Measurements from ENCODE around the gene ASAP3. TPM values are rescaled to one million over a fixed set of nuclear protein-coding genes. Genes with fewer than 3 reads are reported as not detected.

The ASAP3 gene
- total RNA-seq, 1 experiment from 2014 or later, result 17.9 TPM

GRCh38 chr1:23444596-23445390 is 39.2 kb downstream of the ASAP3 start:
- Histone ChIP-seq H3K36me3 (ENCODE audit: control insufficient read depth, insufficient read depth, low read length) (no peaks in the 10 kb centered on the region), H3K9me3 (ENCODE audit: control insufficient read depth, insufficient read depth, low read depth, low read length) (no peaks in the 10 kb centered on the region), H3K27me3 (ENCODE audit: control insufficient read depth, insufficient read depth, low read length) (no peaks in the 10 kb centered on the region), H3K4me3 (ENCODE audit: low read depth in 2 of 2, low read length in 2 of 2) (no peak overlapping the region), H3K27ac (ENCODE audit: low read length) (no peak overlapping the region), H3K4me1 (ENCODE audit: control insufficient read depth, insufficient read depth, low read length) (no peaks in the 10 kb centered on the region)
- ChIA-PET POLR2A (no interaction called here), CTCF (no interaction called here)
- TF ChIP-seq SIN3A (IDR thresholded peaks at IDR 0.05; ENCODE audit: borderline replicate concordance, insufficient read depth, low read depth, low read length) (no peak), POLR2AphosphoS5 (IDR thresholded peaks at IDR 0.05; ENCODE audit: low read depth, low read length) (no peak), CTCF (IDR thresholded peaks at IDR 0.05) (no peak), TCF7L2 (IDR thresholded peaks at IDR 0.05; ENCODE audit: low read depth, low read length) (no peak)
- ATAC-seq, result no peak
- intact Hi-C loops (cut with micrococcal nuclease; ENCODE audit: unreplicated experiment) (no loop called here), in situ Hi-C loops (cut with HindIII; ENCODE audit: low pct_unique_long_range_greater_than_20kb, low sequenced_read_pairs) (no loop called here)
- no peak for DNase-seq (ENCODE audit: low read depth, low spot score)
- BruUV-seq (replicated peaks), result no TSS peak

- CTCF ChIA-PET, result no interaction called here
- no peak for DNase-seq (ENCODE audit: low read depth, low spot score)
- no peaks in the 10 kb centered on the region for H3K9me3 ChIP-seq (ENCODE audit: control insufficient read depth, insufficient read depth, low read depth, low read length)
- intact Hi-C loops (cut with micrococcal nuclease; ENCODE audit: unreplicated experiment) (no loop called here), in situ Hi-C loops (cut with HindIII; ENCODE audit: low pct_unique_long_range_greater_than_20kb, low sequenced_read_pairs) (no loop called here)
- no peaks in the 10 kb centered on the region for H3K4me1 ChIP-seq (ENCODE audit: control insufficient read depth, insufficient read depth, low read length)
- ATAC-seq, result no peak
- H3K27ac ChIP-seq (ENCODE audit: low read length), result no peak overlapping the region
- POLR2A ChIA-PET, result no interaction called here
- H3K36me3 ChIP-seq (ENCODE audit: control insufficient read depth, insufficient read depth, low read length), result no peaks in the 10 kb centered on the region
- no peak overlapping the region for H3K4me3 ChIP-seq (ENCODE audit: low read depth in 2 of 2, low read length in 2 of 2)
- TF ChIP-seq REST (IDR thresholded peaks at IDR 0.05; ENCODE audit: insufficient read depth in 1 of 2, low read depth in 2 of 2, low read length in 1 of 2) (no peak), SIN3A (IDR thresholded peaks at IDR 0.05; ENCODE audit: borderline replicate concordance, insufficient read depth, low read depth, low read length) (no peak), TCF7L2 (IDR thresholded peaks at IDR 0.05; ENCODE audit: low read depth, low read length) (no peak), CTCF (IDR thresholded peaks at IDR 0.05) (no peak), POLR2AphosphoS5 (IDR thresholded peaks at IDR 0.05; ENCODE audit: low read depth, low read length) (no peak)
- no TSS peak for BruUV-seq (replicated peaks)
- H3K27me3 ChIP-seq (ENCODE audit: control insufficient read depth, insufficient read depth, low read length), result no peaks in the 10 kb centered on the region
Measured at GRCh38 chr1:23444104-23444533, 39.9 kb downstream of the ASAP3 start.

All from Panc1 (cell line).